Activated CD4-positive, CD25-positive, alpha-beta regulatory T cell (primary cell): ENCODE data around the gene ASCL2.
"Not testable (repeated sequence)": the region's sequence is repeated elsewhere in the genome, so short reads cannot be mapped to it uniquely, and the experiment has no call there.

Experiments used
- DNase-seq, 4 experiments: peaks; one replicate each; lab custom pipeline; 2025; lab: John Stamatoyannopoulos, UW

Gene ASCL2

DNA sequence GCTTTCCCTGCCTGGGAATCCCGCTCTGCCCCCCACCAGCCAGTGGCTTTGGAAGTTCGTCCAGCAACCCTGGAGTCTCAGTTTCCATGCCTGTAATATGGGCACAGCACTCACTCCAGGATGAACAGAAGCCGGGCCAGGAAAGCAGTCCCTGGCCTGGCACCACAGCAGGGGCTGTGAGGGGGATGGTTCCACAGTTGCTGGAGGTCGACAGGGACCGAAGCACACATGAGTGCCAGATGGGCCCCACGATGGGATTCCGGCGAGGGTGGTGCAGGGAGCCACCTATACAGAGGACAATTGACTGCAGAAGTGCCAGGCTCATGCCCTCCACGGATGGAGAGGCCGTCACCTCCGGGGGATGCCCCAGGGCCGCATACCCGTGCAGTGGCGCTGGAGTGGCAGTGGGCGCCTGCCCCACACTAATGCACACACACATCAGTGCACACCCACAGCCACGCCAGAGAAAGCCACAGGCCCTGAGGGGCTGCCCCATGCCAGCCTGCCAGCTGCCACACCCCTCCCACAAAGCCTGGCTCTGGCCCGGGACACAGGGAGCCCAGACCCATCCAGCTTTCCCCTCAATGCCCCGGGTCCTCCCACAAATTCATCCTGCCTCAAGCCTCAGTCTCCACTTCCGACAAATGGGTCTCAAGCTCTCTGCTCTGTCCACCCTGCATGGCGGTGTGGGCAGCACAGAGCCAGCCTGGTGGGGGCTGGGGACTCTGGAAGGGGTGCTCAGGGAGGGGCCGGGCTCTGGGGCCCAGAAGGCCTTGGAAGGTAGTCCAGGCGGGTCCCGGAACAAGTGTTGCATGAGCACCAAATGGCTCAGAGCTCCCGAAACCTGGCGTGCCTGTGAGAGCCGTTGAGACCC, 9.7 kb downstream of the ASCL2 start:
- no peak for DNase-seq

DNA sequence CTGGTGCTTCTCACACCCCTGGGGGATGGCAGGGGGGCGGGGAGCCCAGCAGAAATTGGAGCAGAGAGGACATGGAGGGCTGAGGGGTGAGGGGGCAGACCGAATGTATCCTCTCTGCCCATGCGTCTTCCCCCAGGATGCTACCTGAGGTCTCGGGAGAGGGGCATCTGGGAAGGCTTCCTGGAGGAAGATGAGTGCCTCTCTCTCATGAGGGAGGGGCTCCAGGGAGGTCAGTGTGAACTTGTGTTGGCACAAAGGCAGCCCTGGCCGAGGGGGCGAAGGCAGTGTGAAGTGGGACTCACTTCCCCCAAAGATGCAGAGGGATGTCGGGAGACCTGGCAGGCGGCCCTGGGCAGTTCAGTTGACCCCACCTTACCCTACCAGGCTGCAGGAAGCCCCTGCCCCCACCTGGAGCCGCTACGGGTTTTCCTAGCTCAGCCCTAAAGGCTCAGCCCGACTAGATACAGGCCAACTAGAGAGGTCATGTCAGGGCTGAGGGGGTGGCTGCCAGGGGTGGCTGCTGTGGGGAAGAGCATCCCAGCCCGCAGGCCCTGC, 10.4 kb downstream of the ASCL2 start:
- no peak for DNase-seq

DNA sequence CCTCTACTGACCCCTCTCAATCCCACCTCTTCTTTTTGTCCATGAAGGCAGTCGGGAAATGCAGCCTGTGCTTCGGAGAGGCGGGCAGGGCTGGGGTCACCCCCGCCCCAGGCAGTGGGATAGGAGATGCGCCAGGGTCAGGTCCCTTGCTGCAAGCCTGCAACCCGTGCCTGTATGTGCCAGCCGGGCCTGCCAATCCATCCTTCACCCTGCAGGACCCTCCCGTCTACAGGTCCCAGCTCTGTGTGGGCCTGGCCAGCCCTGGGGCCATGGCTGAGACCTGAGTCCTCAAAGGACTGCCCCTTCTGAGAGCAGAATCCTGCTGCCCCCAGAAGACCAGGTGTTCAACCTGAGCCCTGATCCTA, 10.9 kb downstream of the ASCL2 start:
- no peak for DNase-seq

DNA sequence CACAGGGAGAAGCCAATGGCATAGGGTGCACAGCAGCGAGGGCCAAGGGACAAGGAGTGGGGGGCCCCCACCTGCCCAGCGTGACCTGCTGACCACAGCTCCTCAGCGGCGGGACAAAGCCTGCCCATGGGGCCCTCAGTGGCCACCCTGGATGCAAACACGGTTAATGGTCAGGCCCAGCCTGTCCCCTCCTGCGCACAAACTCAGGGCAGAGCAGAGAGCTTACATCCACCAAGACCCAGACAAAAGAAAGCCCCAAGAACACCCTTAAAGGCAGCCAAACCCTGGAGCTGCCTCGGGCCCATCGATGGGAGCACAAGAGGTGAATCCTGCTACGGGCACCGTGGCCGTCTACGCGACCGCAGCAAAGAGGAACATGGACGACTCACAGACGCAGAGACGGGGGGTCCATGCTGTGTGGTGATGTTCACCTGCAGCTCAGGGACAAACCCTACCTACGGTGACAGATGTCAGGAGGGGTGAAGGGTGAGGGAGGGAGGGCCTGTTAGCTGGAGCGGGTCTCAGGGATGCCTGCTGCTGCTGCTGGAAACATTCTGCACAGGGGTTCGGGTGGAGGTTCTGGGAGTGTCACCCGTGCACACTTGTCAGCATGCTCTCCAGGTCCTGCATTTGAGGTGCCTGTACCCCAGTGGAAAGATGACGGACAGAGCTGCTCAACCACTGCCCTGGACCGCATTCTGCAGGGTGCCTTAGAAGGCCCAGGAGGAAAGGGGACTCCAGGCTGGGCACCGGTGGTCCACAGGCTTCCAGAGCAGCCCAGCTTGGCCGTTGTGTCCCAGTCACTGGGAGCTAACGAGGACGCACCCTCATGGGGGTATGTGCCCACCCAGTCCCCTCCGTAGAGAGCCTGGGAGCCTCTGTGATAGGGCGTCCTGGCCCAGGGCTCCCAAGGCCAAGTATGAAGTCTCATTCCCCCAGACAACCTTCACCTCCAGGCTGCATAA, 11.6 kb downstream of the ASCL2 start:
- DNase-seq, result no peak

DNA sequence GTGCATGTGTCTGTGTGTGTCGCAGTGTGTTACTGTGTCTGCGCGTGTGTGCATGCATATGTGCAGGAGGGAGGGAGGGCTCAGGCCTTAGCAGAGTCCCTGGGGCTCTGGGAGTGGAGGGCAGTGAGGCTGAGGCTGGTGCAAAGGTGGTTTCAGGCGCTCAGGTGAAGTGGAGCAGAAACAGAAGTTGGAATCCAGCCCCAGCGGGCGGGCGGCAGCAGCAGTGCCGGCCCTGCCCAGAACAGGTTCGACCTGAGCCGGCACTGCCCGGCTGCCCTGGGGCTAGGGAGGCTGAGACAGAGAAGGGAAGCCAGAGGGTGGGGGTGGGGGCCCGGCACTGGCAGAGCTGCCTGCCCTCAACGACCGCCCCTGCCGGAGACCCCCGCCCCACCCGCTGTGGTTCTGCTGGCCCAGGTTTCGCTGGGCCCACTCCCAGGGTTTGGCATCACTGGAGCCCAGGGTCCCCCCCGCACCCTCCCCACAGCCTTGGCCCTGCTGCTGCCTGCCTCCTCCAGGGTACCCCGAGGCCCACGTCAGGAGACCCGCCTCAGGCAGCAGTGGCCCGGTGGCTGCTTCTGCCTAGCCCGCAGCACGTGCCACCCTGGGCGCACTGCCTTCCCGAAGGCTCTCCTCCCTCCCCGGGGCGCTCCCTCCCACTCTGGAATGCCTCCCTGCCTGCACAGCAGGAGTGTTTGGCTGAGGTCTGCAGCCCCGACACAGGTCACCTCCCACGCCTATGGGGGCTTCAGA, 13.3 kb downstream of the ASCL2 start:
- no peak for DNase-seq

DNA sequence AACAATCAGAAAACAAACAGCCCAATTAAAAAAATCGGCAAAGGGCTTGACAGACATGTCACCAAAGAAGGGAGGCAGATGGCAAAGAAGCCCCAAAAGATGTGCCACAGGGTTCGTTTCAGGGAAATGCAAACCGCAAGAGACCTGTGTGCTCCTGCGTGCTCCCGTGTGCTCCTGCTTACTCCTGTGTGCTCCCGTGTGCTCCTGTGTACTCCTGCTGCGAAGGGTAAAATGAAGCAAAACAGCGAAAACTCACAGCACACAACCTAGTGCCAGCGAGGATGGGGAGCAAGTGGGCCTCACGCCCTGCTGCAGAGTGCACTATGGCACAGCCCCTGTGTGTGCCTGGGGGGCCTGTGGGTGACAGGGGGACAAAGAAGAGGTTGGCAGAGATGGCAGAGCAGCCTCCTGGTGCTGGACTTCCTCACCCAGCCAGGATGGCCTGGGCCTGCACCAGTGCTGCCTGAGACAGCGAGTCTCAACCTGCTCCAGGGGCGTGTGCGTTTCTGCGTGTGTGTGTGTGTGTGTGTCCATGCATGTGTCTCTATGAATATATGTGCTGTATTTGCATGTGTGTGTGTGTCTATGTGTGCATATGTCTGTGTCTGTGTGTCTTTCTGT, 14.0 kb downstream of the ASCL2 start:
- no peak for DNase-seq

DNA sequence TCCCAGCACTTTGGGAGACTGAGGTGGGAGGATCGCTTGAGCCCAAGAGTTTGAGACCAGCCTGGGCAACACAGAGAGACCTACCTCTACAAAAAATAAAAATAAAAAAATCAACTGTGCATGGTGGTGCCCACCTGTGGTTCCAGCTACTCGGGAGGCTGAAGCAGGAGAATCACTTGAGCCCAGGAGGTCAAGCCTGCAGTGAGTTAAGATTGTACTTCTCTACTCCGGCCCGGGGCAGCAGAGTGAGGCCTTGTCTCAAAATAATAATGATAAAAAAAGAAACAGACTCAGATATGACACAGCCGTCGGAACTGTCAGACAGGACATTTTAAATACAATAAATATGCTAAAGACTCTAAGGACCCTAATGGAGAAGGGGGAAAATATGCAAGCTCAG, 18.4 kb downstream of the ASCL2 start:
- no peak for DNase-seq

DNA sequence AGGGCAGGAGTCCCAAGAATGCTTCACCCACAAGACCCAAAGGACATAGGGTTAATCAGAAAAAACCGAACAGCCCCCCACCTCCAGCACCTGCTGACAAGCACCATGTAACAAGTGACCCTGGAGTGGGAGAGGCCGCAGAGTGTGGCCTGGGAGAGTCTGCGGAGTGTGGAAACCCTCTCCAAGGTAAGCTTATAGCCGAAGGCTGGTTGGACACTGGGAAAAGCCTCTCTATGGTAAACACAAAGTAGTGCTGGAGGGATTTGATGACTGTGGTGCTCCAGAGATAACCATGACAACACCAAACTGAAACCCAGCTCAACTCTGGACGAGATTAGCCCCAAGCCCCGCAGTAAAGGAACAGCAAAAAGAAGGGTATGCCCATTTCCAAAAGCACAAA, 19.2 kb downstream of the ASCL2 start:
- DNase-seq, result no peak

DNA sequence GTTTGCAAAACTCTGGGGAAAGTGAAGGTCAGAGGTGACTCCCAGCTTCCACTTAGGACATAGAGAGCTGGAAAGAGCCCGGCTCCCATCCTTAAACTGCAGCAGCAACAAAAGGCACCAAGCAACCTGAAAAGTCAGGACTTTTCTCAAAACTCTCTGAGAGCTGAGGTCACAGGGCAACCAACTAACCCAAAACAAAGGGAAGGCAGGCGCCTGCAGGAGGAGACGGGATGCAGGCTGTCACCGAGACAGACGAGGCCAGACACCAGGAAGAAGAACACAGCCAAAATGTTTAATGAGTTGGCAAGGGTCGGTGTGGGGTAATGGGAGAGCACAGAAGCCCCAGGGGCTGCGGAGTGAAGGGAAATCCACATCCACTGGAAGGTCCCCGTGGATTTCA, 19.9 kb downstream of the ASCL2 start:
- no peak for DNase-seq

DNA sequence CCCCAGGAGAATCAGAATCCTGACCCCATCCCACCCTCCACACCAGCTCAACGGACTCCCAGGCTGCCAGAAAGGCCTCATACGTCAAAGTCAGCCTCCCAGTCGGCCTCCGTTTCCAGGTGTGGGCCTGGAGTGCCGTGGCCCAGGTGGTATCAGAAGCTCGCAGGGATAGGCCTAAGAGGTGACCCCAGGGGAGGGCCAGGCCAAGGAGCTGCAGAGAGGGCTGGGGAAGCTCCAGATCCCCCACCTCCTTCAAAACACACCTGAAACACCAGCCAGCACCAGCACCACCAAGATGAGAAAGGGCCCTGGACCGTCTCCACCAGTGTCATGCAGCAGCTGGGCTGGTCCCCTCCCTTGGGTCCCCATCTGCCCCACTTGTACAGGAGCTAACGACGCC, 20.3 kb downstream of the ASCL2 start:
- DNase-seq, result no peak

DNA sequence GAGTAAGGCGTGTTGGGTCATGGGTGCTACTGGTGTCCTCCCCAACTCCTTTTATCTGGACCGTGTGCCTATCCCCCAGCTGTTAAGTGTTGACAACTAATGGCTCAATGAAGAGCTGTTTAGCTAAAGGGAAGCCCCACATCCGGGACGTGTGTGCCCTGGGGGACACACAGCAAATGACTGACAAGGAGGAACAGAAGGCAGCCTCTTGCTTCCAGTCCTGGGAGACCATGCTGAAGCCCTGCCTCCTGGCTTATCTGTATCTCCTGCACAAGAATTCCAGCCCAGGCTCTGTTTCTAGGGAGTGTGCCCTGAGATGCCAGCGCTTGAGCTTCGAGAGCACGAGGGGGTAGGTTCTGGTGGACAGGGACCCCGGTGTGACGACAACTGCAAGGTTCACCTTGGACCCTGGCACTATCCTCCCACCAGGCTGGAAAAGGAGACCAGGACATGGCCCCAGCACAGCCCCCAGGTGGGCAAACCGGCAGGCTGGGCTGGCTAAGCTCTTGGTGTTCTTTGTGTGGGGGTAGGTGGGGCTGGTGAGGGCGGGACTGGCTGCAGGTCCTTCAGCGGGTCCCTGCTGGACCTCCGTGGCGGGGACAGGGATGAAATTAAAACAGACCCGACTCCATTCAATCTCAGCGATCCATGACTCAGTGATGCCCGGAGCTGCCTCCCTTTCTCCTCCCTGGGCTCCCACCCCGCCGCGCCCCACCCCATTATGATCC, 21.0 kb downstream of the ASCL2 start:
- DNase-seq, result no peak

DNA sequence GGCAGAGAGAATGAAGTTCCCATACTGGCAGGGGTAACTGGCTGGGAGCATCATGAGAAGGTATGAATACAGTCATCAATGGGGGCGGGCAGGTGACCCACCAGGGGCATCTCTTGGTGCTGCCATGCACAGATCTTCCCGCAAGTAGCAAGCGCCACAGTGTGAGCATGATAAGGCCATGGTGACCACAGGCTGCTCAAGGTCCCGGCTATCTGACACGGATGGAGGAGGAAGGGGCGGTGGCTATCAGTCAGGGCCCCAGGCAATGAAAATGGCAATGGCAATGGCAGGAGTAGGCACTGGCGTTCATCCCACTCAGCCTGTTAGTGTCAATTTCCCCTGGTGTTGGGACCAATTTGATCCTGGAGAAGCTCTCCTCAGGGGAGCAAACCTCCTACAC, 21.6 kb downstream of the ASCL2 start:
- no peak for DNase-seq

DNA sequence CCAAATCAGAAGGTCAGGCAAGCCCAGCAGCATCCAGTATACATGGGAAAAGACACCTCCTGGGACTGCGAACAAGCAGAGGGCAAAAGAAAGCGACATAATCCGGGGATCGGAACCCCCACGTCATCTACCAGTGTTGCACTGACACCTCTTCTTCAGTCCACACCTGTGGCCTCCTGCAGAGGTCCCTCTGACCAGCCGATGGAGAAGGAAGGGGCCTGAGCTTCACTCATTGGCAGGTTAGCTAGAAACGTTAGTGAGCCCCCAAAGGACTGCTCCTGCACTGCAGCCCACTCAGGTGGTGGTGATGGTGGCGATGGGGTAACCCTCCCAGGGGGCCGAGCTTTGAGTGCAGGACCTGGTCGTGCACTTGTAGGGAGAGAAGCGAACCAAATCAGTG, 22.1 kb downstream of the ASCL2 start:
- DNase-seq, result no peak

DNA sequence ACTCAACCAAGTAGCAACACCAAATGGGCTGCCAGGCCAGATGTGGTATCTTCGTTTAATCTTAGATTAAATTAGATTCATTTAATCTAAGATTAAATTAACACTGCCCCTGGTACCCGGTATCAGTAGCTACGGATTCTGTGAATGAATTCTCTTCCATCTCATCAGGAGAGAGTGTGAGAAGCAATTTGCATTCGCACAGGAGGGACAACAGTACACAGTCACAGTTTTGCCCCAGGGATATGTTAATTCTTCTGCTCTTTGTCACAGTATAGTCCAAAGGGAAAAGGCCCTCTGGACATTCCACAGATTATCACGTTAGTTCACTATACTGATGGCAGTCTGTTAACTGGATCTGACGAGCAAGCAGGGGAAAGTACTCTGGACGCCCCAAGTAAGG, 22.9 kb downstream of the ASCL2 start:
- DNase-seq, result no peak

DNA sequence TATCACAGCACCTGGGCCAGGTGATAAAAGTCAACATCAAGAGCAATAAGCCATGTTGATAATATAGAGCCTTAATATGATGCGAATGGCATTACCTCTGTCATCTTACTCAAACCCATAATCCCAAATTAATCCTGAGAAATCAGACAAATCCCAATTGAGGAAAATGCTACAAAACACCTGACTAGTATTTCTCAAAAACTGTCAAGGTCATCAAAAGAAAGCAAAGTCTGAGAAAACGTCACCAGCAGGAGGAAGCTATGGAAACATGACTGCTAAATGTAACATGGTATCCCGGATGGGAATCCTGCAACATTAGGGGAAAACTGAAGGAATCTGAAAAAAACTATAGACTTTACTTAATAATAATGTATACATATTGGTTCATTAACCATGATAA, 29.6 kb downstream of the ASCL2 start:
- no peak for DNase-seq

DNA sequence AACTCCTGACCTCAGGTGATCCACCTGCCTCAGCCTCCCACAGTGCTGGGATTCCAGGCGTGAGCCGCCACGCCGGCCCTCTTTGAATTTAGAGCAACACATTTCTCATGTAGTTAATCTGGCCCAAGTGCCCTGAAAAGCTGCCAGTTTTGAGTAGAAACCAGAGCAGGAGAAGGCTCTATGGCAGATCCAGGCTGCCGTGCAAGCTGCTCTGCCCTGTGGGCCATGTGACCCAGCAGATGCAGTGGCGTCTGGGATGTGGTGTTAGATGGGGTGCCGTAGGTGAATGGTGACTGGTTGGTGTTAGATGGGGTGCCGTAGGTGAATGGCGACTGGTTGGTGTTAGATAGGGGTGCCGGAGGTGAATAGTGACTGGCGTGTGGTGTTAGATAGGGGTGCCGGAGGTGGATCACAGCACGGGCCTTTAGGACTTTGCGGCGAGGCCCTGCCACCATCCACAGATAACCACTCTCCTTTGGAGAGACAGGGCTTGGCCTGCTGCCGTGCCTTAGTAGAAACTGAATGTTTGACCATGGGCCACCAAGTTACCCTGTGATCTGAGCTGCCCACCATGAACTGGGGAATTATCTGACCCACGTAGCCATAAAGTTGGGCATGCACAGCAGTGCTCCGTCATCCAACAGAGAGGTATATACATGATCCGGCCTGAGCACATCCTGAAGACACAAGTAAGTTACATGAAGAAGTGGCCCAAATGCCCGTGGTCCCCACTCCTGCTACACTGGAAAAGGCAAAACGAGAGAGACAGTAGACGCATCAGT, 32.7 kb downstream of the ASCL2 start:
- no peak for DNase-seq

DNA sequence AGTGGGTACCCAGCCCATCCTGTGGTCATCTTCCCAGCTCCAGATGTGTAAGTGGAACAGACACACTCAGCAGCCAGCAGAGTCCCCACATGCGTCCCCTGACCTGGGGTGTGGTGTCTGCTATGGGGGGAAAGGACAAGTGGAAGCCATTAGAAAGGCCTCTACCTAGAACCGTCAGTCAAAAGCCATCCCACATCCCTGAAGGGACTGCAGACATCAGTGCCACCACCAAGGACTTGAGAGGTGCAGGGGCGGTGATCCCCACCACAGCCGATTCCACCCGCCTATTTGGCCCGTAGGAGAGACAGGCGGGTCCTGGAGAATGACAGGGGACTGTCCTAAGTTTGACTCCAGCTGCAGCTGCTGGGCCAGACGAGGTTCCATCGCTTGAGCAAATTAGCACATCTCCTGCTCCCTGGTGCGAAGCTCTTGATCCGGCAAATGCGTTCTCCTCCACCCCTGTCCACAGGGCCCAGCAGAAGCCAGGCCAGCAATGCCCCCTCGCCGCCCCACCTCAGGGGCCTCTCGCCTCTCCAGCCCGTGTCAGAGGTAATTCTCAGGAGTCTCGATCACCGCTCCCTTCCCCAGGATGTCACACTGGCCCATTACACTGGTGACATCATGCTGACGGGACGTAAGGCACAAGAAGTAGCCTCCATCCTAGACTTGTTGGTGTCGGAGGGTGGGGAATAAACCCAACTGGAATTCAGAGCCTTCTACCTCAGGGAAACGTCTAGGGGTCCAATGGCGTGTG, 33.8 kb downstream of the ASCL2 start:
- not testable (repeated sequence) for DNase-seq

DNA sequence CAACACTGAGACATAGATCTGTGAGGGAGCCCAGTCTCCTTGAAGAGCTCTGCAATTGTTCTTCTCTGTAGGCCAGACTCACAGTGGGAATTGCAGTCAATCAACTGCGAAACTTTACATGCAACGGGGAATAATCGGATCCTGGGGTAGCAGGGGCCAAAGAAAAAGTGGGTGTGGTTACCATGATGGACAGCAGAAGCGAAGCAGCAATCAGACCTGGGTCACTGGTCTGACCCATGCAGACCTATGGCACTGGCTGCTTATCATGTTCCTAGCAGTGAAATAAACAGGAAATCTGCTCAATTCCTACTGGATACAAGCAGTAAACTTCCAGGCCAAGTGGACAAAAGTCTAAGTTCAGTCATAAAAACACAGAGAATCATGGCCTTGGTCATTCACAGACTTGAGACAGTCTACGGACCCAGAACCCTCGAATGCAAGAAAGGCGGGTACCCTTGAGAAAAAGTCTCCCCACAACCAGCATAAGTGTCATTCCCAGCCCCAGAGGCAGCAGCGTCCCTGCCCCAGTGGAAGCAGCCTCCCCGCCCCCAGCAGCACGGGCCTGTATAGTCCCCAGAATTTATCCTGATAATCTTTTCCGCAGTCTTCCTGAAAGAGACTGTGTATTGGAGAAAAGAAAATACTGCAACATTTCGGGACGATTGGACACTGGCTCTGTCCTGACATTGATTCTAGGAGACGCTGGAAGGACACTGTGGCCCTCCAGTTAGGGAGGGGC, 34.6 kb downstream of the ASCL2 start:
- DNase-seq, result no peak

DNA sequence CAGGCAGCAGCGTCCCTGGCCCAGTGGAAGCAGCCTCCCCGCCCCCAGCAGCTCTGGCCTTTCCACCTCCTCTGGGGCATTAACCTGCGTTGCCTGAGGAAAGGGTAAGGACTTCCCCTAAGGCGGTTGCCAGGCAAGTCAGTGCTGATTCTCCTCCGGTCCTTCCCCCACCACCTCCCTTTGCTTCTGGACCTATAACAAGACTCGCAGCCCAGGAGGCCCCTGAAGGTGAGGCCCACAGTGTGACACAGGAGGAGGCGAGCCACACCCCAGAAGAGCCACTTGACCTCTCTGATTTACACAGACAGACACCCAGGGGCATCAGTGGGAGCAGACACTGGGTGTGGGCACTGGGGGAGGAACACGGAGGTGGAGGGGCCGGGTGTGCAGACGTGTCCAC, 35.4 kb downstream of the ASCL2 start:
- DNase-seq, result no peak
